Stomach (tissue), 9 donors: Measurements from ENCODE around the gene PRRG2. TPM values are rescaled to one million over a fixed set of nuclear protein-coding genes. Genes with fewer than 3 reads are reported as not detected.

Source experiments
- DNase-seq, 2 donors: peaks; one replicate each; pipeline versions ENCODE4 v3.0.0 to v3.0.0-alpha.2; 2013 to 2019
- H3K27ac ChIP-seq, 5 donors: fragments of 200-600 bp in 4 of 5; sonication (generic) in 4 of 5; one replicate each; pipeline ENCODE4 v1.5.1; 2013 to 2019; ENCODE audit warnings: mild to moderate bottlenecking in 1 of 5, moderate library complexity in 1 of 5
- H3K27me3 ChIP-seq, 3 donors: fragments of 200-600 bp; sonication (generic); one replicate each; pipeline ENCODE4 v1.5.1; 2017 to 2019; ENCODE audit warnings: mixed run types in 1 of 3
- H3K36me3 ChIP-seq, 4 donors: fragments of 200-600 bp; sonication (generic); 1 replicate in 3 of 4; 2 replicates in 1 of 4; pipeline ENCODE4 v1.5.1; 2016 to 2019
- H3K4me1 ChIP-seq, 4 donors: fragments of 200-600 bp; sonication (generic); one replicate each; pipeline ENCODE4 v1.5.1; 2016 to 2019
- H3K4me3 ChIP-seq, 4 donors: fragments of 200-600 bp; sonication (generic) in 3 of 4; one replicate each; pipeline ENCODE4 v1.5.1; 2016 to 2019; ENCODE audit warnings: mild to moderate bottlenecking in 1 of 4
- H3K9me3 ChIP-seq, 4 donors: fragments of 200-600 bp; sonication (generic); one replicate each; pipeline ENCODE4 v1.5.1; 2016 to 2019
- CTCF ChIP-seq, 7 experiments: fragments of 450-650 bp in 4 of 7; fragments of 200-600 bp in 3 of 7; sonication (generic) in 3 of 7; IDR thresholded peaks; one replicate each; pipeline ENCODE4 v1.5.1; 2016 to 2019; ENCODE audit warnings: antibody characterized with exemption in 7 of 7, control low read depth in 2 of 7, mild to moderate bottlenecking in 1 of 7
- EP300 ChIP-seq: sonication (generic); formaldehyde crosslinking; IDR thresholded peaks from one replicate; pipeline ENCODE4 v1.6.1; 2017; ENCODE audit warnings: antibody characterized with exemption
- POLR2A ChIP-seq, 4 donors: fragments of 450-650 bp; IDR thresholded peaks; one replicate each; pipeline ENCODE4 v1.6.1; 2016; ENCODE audit warnings: antibody characterized with exemption in 4 of 4, control low read depth in 2 of 4, mild to moderate bottlenecking in 1 of 4, moderate library complexity in 1 of 4
- POLR2AphosphoS5 ChIP-seq, 3 donors: sonication (generic); formaldehyde crosslinking; IDR thresholded peaks; one replicate each; pipeline ENCODE4 v1.6.1; 2016; ENCODE audit warnings: antibody characterized with exemption in 3 of 3
- WGBS, 5 donors: extraction: QIAGEN DNeasy Blood & Tissue Kit in 3 of 5; methylation state at CpG; one replicate each; pipeline versions ENCODE4 v1.1.5 to v1.1.7; 2013 to 2018; 5-methylcytosine and 5-hydroxymethylcytosine counted together
- intact Hi-C: fragments of 100-400 bp; cut with DNase I; formaldehyde crosslinking; loops from one replicate; pipeline ENCODE4 v1.15.1; 2023; ENCODE audit warnings: low total_unique reads
- polyA plus RNA-seq, 3 donors: library from polyadenylated mRNA; stranded (reverse); fragments of 200-250 nt; gene quantifications; one replicate each; pipeline ENCODE4 v1.2.3, GENCODE V29; 2013
- total RNA-seq, 5 donors: library from RNA; depleted of rRNA; stranded (reverse); fragments of >200 nt; gene quantifications; one replicate each; pipeline versions ENCODE4 v1.1.0 to v1.2.3, GENCODE V29; 2014 to 2016
- donor health status: healthy with polysubstance abuse.
- donor health status: Bipolar disorder and iron deficiency.
- donor health status: healthy.

Gene PRRG2
- total and polyA plus RNA-seq, 8 donors, result 5.9 to 14.7 (median 9.5) TPM; not detected in 2

GRCh38 chr19:49579947-49580263, 1.2 kb upstream of the PRRG2 start:
- intact Hi-C loops, result no loop called here
- Histone ChIP-seq H3K4me3 (peak overlapping the region; percentile 66 to 81 (median 75)), H3K9me3 (no peaks in the 10 kb centered on the region), H3K36me3 (peaks cover 4 to 17% (median 17%) of the 10 kb centered on the region in 4 donors), H3K27ac (peak overlapping the region; percentile 76 to 88 (median 82)), H3K27me3 (no peaks in the 10 kb centered on the region), H3K4me1 (peaks cover 11 to 48% (median 29%) of the 10 kb centered on the region in 4 donors)
- 1% methylated on average over 8 of the region's 8 CpGs for WGBS, 5 donors
- TF ChIP-seq CTCF (IDR thresholded peaks at IDR 0.05) (no peak), POLR2A (IDR thresholded peaks at IDR 0.05) (no peak)
- DNase-seq, result peak in 1 of 2 donors; percentile 21

DNA sequence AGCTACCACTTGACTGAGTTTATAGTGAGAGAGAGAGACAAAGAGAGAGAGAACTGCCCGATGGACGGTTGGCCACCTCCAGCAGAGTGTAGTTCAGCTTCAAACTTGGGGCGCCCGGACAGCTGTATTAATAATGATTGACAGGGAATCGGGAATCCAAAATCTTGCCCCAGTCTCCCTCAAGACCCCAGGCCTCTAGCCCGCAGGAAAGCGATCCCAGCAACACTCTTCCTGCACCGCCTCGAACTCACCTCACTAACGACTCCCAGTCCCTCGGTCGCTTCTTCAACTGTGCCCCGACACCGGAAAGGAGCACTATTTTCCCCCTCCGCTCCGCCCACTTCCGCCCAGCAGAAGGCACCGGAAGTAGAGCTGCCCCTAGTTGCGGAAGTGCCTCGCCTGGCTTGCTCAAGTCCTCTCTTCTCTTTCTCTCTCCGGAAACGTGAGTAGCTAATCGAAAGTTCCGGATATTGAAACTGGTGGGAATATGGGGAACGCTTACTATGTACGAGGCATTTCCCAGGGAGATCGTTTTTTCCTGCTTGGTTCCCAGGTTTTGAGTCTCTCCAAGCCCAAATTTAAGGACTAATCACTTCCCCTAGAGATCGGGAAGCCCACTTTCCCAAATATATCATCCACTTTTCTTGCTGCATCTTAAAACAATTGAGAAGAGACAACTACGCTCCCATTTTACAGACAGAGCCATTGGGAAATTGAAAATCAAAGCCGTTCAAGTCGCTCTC, 681 bp upstream of the PRRG2 start, which contains the start of gene NOSIP:
NOSIP (minus strand) TSS at position 293 of the 743 bp plus-strand sequence. CDS start 19,865 bp downstream, outside the sequence.
- intact Hi-C loops, result no loop called here
- no peaks in the 10 kb centered on the region for H3K9me3 ChIP-seq
- H3K4me1 ChIP-seq, result peaks cover 11 to 48% (median 29%) of the 10 kb centered on the region in 4 donors
- peak within 1 kb of the TSS; percentile 66 to 81 (median 75) for H3K4me3 ChIP-seq
- H3K36me3 ChIP-seq, result peaks cover 0 to 12% (median 12%) of the 10 kb centered on the region in 4 donors
- H3K27ac ChIP-seq, result peak within 1 kb of the TSS; percentile 76 to 88 (median 82)
- TF ChIP-seq EP300 (no peak), POLR2A (IDR thresholded peaks at IDR 0.05) (peak in 2 of 4 donors; percentile 44 to 80), POLR2AphosphoS5 (IDR thresholded peaks at IDR 0.05) (peak; percentile 91 to 97 (median 94)), CTCF (IDR thresholded peaks at IDR 0.05) (peak in 1 of 7 experiments; percentile 38)
- 1 to 4% (median 1%) methylated on average over 31 of the region's 31 CpGs for WGBS, 5 donors
- DNase-seq, result peak; percentile 97 to 98
- H3K27me3 ChIP-seq, result no peaks in the 10 kb centered on the region

DNA sequence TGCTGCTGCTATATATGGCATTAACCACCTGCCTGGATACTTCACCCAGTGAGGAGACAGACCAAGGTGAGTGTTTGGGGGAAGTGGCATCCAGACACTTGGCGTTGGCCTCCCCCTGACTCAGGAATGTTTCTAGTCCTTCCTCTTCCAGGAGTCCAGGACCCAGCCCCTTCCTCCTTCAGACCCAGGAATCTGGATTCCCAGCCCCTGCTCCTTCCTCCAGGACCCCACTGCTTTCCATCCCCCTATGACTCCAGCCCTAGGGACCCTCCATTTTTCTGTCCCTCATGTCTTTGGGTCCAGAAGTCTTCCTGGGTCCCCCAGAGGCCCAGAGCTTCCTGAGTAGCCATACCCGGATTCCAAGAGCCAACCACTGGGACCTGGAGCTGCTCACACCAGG, 2.1 kb downstream of the PRRG2 start:
- Histone ChIP-seq H3K4me1 (peaks cover 11 to 33% (median 26%) of the 10 kb centered on the region in 4 donors), H3K27ac (no peak overlapping the region), H3K27me3 (no peaks in the 10 kb centered on the region), H3K9me3 (no peaks in the 10 kb centered on the region), H3K36me3 (no peaks in the 10 kb centered on the region), H3K4me3 (no peak overlapping the region)
- DNase-seq, result no peak
- TF ChIP-seq CTCF (IDR thresholded peaks at IDR 0.05) (no peak), POLR2A (IDR thresholded peaks at IDR 0.05) (no peak)
- 44 to 84% (median 59%) methylated on average over 2 of the region's 2 CpGs for WGBS, 5 donors
- intact Hi-C loops, result no loop called here

DNA sequence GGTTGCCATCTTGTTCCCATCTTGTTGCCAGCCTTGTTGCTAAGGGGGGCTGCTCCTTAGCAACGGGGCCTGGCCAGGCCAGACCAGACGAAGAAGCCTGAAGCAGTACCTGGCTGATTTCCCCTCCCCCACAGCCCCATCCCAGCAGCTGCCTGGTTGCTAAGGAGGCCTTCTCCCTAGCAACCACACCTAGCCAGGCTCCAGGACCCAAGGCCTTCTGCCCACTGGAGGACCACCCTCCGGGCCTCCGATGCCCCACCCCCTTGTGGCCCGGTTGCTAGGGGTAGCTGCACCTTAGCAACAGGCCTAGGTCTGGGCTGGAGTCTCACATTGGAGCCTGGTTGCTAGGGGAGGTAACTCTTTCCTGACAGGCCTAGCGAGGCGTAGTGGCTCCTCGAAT, 3.9 kb downstream of the PRRG2 start:
- intact Hi-C loops, result no loop called here
- Histone ChIP-seq H3K4me1 (peaks cover 1 to 23% (median 15%) of the 10 kb centered on the region in 4 donors), H3K36me3 (no peaks in the 10 kb centered on the region), H3K27ac (no peak overlapping the region), H3K4me3 (no peak overlapping the region), H3K9me3 (no peaks in the 10 kb centered on the region), H3K27me3 (no peaks in the 10 kb centered on the region)
- WGBS, 5 donors, result 50 to 74% (median 60%) methylated on average over 4 to 8 of the region's 8 CpGs
- peak in 1 of 2 donors; percentile 60 for DNase-seq
- no peak for TF ChIP-seq POLR2A (IDR thresholded peaks at IDR 0.05)
- TF ChIP-seq POLR2AphosphoS5 (IDR thresholded peaks at IDR 0.05), result no peak
- TF ChIP-seq EP300, result no peak
- no peak for TF ChIP-seq CTCF (IDR thresholded peaks at IDR 0.05)
